Measurements from ENCODE around the gene AMBP. TPM values are rescaled to one million over a fixed set of nuclear protein-coding genes. Genes with fewer than 3 reads are reported as not detected.

AMBP gene
- total RNA-seq, 3 donors from 2014 or later (not counting 1 experiment from before 2014, with no cell fraction given), result not detected

- no peaks in the 10 kb centered on the region for H3K9me3 Mint-ChIP-seq
- no peak overlapping the region for H3K27ac ChIP-seq (ENCODE audit: low read length)
- no peaks in the 10 kb centered on the region for H3K4me1 Mint-ChIP-seq
- no peaks in the 10 kb centered on the region for H3K27me3 ChIP-seq (ENCODE audit: control insufficient read depth, insufficient read depth, low read length)
- no peak overlapping the region for H3K4me3 Mint-ChIP-seq
- DNase-seq, result no peak
- H3K36me3 ChIP-seq (ENCODE audit: control insufficient read depth, insufficient read depth, low read length), result no peaks in the 10 kb centered on the region
- no peak for ATAC-seq
- no peaks in the 10 kb centered on the region for H3K36me3 Mint-ChIP-seq
- intact Hi-C loops (cut with micrococcal nuclease), result no loop called here
- no peak overlapping the region for H3K27ac Mint-ChIP-seq
- TF ChIP-seq, protein P1, sequence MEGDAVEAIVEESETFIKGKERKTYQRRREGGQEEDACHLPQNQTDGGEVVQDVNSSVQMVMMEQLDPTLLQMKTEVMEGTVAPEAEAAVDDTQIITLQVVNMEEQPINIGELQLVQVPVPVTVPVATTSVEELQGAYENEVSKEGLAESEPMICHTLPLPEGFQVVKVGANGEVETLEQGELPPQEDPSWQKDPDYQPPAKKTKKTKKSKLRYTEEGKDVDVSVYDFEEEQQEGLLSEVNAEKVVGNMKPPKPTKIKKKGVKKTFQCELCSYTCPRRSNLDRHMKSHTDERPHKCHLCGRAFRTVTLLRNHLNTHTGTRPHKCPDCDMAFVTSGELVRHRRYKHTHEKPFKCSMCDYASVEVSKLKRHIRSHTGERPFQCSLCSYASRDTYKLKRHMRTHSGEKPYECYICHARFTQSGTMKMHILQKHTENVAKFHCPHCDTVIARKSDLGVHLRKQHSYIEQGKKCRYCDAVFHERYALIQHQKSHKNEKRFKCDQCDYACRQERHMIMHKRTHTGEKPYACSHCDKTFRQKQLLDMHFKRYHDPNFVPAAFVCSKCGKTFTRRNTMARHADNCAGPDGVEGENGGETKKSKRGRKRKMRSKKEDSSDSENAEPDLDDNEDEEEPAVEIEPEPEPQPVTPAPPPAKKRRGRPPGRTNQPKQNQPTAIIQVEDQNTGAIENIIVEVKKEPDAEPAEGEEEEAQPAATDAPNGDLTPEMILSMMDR (IDR thresholded peaks at IDR 0.05), result no peak
- no peaks in the 10 kb centered on the region for H3K9me3 ChIP-seq (ENCODE audit: control insufficient read depth, insufficient read depth, low read length)
- no peak overlapping the region for H3K4me3 ChIP-seq (ENCODE audit: low read length)
- WGBS (ENCODE audit: insufficient coverage), result 91% methylated on average over 17 of the region's 17 CpGs
- peaks cover 11 to 13% of the 10 kb centered on the region in 2 donors for H3K27me3 Mint-ChIP-seq (ENCODE audit: low read depth in 2 of 2)
- no peaks in the 10 kb centered on the region for H3K4me1 ChIP-seq (ENCODE audit: control insufficient read depth, insufficient read depth, low read length)
These were observed 7.7 kb downstream of the AMBP start for GRCh38 chr9:114070188-114071103.

DNA sequence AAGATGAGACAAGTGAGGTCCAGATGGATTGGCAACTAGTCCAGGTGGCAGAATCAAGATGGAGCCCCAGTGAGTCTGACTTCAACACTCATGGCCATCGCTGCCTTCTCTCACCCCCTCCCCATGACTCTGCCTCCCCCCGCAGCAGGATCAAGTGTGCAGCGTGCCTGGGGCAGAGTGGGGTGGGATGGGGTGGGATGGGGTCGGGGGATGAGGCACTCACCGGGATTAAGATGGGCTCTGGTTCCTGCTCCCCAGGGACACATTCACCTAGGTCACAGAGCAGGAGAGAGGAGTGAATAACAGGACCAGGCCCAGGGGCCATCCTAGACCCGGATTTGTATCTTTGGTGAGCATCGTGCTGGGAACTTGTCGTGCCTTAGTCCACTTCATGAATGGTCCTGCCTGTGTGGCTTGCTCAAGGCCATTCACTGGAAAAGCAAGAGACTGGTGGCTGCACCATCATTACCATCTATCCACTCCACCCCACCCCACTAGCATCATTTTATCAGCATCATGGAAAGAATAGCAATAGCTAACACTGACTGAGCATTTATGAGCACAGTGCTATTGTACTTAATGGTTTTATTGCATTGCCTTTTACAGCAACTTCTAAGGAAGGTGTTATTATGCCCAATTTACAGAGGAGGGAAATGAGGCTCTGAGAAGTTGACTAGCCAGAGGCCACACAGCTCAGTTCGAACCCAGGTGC, 8.5 kb downstream of the AMBP start:
- intact Hi-C loops (cut with micrococcal nuclease), result no loop called here
- H3K4me1 Mint-ChIP-seq, result no peaks in the 10 kb centered on the region
- Histone ChIP-seq H3K4me1 (ENCODE audit: control insufficient read depth, insufficient read depth, low read length) (no peaks in the 10 kb centered on the region), H3K4me3 (ENCODE audit: low read length) (no peak overlapping the region), H3K9me3 (ENCODE audit: control insufficient read depth, insufficient read depth, low read length) (no peaks in the 10 kb centered on the region), H3K36me3 (ENCODE audit: control insufficient read depth, insufficient read depth, low read length) (no peaks in the 10 kb centered on the region), H3K27ac (ENCODE audit: low read length) (no peak overlapping the region), H3K27me3 (ENCODE audit: control insufficient read depth, insufficient read depth, low read length) (no peaks in the 10 kb centered on the region)
- DNase-seq (no peak), ATAC-seq (no peak)
- H3K27ac Mint-ChIP-seq, result no peak overlapping the region
- TF ChIP-seq, protein P1 (IDR thresholded peaks at IDR 0.05), result no peak
- WGBS (ENCODE audit: insufficient coverage), result 89% methylated on average over 7 of the region's 9 CpGs
- no peaks in the 10 kb centered on the region for H3K9me3 Mint-ChIP-seq
- no peak overlapping the region for H3K4me3 Mint-ChIP-seq
- no peaks in the 10 kb centered on the region for H3K36me3 Mint-ChIP-seq
- H3K27me3 Mint-ChIP-seq (ENCODE audit: low read depth in 2 of 2), result peaks cover 12 to 14% of the 10 kb centered on the region in 2 donors

- no peak overlapping the region for H3K27ac ChIP-seq (ENCODE audit: low read length)
- ATAC-seq, result no peak
- no peak overlapping the region for H3K4me3 ChIP-seq (ENCODE audit: low read length)
- intact Hi-C loops (cut with micrococcal nuclease), result no loop called here
- Mint-ChIP-seq H3K4me1 (peaks cover 0 to 5% of the 10 kb centered on the region in 2 donors), H3K27ac (no peak overlapping the region), H3K4me3 (no peak overlapping the region), H3K27me3 (ENCODE audit: low read depth in 2 of 2) (peaks cover 27 to 39% of the 10 kb centered on the region in 2 donors), H3K36me3 (no peaks in the 10 kb centered on the region), H3K9me3 (no peaks in the 10 kb centered on the region)
- 89% methylated on average over 8 of the region's 8 CpGs for WGBS (ENCODE audit: insufficient coverage)
- no peaks in the 10 kb centered on the region for H3K9me3 ChIP-seq (ENCODE audit: control insufficient read depth, insufficient read depth, low read length)
- DNase-seq, result no peak
- H3K4me1 ChIP-seq (ENCODE audit: control insufficient read depth, insufficient read depth, low read length), result no peaks in the 10 kb centered on the region
- H3K36me3 ChIP-seq (ENCODE audit: control insufficient read depth, insufficient read depth, low read length), result no peaks in the 10 kb centered on the region
- H3K27me3 ChIP-seq (ENCODE audit: control insufficient read depth, insufficient read depth, low read length), result no peaks in the 10 kb centered on the region
- TF ChIP-seq, protein P1 (IDR thresholded peaks at IDR 0.05), result no peak
These were observed 12.8 kb downstream of the AMBP start for GRCh38 chr9:114065304-114065703.

Measured in natural killer cell (primary cell).